Cortex of kidney (tissue), 1 donor: ENCODE measurements around the gene DBN1.

Experiments used
- DNase-seq: peaks from one replicate; lab custom pipeline; 2025; lab: John Stamatoyannopoulos, UW

Gene DBN1

DNA sequence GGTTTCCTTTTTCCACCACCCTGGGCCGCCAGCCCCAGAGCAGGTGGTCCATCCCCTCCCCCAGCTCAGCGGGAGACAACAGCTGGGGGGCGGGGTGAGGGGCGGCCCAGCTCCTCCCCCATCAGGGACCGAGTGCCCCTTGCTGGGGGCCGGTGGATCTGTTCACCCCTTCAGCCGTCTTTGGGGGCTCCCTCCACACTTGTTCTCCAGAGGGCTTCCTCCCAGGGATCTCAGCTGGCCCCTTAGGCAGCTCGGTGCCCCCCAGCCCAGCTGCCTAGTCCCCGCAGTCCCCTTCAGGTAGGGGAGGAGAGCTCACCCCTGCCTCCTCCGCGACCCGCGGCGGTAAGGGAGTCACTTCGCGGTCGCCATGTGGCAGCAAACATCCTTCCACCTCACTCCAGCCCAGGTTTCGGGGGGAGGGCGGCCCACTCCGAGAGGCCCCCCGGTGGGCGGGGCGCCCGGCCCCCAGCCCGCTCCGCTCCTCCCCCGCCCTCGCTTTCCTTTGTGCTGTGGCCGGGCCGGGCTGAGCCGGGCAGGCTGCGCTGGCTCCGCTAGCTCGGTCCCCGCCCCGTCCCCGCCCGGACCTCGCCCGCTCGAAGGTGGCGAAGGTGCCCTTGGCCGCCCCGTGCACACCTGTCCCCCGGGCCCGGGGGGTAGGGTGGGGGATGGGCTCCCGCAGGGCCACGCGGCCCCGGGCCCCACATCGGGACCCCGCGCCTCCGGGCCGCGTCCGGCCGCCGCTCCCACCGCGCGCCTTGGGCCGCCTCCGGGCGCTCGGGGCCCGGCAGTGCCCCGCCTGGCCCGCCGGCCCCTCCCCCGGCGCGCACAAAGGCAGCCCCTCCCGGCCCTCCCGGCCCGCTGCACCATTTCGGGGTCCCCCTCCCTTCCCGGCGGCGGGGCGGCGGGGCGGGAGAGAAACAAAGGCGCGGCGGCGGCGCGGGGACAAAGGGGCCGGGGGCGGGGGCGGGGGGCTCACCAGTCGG lies 683 bp downstream of the DBN1 start:
- no peak for DNase-seq

DNA sequence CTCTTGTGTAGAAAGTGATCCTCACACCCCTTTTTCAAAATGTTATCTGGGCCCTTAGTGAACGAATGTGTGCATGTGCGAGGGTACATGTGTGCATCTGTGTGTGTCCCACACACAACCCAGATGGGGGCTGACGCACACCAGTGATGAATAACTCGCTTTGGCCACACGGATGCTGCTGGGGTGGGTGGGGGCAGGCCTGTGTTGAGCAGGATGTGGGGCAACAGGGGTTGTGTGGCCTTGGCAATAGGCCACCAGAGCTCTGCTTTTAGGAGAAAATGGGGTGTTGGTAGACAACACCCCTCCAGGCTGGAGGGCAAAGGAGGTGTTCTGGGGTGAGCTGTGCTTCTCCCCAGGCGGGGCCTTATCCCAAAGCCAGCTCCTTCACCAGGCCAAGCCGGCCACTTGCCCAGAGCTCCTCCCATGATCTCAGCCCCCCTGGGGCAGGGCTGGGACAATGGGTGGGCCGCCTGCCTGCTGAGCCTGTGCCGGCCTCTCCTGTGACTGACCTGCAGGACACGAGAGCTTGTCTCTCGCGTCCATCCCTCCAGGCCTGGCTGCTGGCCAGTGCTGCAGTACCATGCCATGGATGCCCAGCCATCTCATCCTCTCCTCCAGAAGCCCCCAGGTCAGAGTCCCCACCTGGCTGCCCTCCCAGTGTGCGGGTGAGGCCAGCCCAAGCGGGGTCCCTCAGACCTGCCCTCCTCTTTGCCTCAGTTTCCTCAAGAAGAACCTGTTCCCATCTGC lies 1.7 kb downstream of the DBN1 start:
- no peak for DNase-seq

DNA sequence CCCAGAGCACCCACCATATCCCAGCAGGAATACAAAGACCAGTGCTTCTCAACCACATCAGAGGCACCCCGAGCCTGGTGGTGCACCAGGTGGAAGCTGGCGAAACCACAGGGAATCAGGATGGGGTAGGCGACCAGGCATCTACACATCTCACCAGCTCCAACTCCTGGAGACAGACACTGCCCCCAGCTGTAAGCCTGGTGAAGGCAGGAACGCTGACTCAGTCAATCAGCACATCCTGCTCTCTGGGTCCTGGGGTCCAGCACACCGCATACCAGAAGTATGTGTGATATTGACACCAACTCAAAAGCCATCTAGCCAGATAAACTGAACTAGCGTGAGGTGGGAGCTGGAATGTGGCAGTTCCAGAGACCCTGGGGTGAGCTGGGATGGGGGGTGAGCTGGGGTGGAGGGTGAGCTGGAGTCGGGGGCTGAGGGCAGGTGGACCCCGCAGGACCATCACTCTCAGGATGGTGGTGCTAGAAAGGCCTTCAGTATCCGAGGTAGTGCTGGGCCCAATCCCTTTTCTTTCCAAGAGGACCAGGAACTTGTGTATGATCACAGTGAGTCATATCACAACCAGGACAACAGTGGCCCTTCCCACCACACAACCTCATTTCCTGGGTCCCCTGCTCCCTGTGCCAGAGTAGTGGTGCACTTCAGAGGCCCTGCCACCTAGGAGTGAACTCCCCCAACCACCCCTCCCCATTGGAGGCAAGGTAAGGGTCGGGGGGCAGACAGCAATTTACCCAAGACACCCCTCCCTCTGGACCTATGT lies 2.5 kb downstream of the DBN1 start:
- no peak for DNase-seq

DNA sequence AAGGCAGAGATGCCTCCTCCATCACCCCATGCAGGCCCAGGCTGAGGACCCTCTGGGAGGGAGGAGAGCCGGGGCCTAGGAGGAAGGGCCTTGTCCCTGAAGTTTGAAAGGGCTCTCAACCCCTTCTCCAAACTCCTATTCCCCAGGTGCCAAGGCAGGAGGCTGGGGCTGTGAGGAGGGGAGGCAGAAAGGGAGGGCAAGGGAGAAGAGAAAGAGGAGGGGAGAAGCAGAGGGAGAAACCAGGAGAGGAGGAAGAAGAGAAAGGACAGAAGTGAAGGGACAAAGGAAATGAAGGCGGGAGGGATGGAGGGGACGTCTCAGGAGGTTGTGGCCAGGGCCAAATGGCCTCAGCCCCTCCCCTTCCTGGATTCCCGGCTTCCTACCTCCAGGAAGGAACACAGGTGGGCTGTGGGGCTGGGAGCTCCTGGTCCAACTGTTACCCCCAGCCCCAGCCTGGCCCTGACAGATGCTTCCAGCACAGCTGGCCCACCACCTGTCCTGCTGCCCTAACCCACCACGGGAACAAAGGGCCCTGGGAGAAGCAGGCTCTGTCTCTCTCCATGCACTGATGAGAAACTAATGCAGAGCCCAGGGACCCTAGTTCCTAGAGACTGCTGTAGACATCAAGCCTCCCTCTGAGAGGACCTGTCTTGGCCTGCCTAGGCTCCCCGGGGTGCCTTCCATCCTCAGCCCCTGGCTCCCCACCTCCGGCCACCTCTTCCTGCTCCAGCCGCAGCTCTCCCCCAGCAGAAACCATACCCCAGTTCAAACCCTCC lies 3.5 kb downstream of the DBN1 start:
- no peak for DNase-seq

DNA sequence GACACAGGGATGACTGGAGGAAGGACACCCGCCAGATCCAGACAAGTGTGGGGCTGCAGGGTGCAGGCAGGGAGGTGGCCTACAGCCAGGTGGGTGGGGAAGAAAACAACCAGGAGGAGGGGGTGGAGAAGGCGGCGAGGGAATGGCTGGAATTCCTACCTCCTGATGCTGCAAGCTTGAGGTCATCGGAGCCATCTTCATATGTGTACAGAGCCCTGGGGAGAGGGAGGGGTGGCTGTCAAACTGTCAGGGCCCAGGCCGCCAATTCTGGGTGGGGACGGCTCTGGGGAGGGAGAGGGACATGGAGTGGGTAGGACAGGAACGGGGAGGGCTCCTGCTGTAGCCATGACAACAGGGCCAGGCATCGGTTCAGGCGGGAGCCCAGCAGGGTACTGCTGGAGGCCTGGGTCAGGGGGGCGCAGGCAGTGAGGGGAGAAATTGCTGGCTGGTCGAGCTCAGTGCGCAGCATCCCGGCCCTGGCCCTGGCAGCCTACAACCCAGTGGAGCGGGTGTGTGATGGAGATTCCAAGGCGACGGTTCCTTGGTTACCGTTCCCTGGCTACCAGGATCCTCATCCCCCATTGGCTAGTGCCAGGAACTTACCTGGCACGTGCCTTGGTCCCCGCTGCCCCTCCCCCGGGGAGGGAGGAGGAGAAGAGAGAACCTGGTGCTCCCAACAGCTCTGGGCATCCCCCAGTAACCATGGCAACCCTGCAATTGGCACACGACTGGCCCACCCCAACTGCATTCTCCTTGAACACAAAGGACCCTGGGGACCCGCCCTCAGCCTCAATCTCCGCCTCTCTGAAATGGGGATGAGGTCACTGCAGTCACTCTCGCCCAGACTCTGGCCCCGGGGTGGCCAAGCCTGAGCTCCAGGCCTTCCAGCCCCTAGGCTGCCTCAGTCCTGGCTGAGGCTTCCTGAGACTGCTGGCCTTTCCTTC lies 4.5 kb downstream of the DBN1 start:
- no peak for DNase-seq

DNA sequence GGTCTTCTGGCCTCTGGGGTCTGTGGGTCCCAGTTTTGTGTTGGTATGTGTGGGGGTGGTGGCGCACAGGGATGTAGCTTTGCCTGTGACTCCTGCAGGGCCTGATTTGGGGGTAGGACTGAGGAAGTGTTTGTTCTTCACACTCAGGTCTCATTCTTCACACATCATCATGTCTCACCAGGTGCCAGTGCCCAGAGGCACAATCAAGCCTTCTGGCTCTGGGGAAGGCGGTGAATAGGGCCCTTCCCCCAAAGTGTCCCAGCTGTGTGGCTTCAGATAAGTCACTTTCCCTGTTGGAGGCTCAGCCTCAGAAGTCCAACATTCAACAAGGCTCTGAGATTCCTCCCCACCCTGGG lies 5.1 kb downstream of the DBN1 start:
- DNase-seq = no peak

DNA sequence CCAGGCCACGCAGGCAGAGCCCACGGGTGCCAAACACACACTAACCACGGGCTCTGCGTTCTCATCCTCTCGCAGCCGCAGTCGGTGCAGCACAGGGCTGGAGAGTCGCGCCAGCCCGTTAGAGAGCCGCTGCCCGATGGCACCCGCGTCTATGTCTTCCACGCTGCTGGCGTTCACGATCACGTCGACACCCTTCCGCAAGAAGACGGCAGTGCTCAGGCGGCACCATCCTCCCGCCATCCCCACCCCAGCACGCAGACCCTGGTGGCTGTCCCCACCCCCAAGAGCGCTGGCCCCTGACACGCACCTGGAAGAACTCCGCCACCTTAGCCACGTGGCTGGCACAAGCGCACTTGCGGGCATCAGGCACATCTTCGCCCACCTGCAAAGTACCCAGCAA lies 6.0 kb downstream of the DBN1 start:
- DNase-seq = no peak

DNA sequence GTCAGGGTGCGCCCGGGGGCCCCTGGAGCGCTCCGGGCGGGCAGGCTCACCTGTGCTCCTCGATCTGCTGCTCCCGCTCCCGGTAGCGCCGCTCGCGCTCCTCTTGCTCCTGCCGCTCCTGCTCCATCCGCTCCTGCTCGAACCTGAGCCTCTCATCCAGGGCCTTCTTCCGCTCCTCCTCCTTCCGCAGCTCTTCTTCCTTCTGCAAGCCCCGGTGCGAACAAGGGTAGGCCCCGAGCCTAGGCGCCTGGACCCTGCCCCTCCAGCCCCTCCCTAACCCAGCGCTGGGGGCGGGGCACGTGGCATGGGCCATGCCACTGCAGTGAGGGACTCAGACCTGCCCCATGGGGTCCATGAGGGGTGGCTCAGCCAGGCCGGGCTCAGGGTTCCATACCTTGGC lies 6.6 kb downstream of the DBN1 start:
- DNase-seq = no peak

DNA sequence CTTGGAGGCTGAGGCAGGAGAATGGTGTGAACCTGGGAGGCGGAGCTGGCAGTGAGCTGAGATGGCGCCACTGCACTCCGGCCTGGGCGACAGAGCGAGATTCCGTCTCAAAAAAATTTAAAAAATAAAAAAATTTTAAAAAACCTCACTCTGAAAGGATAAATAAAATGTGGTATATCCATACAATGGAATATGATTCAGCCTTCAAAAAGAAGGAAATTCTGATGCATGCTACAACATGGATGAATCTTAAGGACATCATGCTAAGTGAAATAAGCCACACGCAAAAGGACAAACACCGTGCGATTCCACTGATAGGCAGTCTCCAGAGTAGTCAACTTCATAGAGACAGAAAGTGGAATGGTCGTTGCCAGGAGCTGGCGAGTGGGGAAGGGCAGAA lies 8.4 kb downstream of the DBN1 start:
- DNase-seq = no peak

DNA sequence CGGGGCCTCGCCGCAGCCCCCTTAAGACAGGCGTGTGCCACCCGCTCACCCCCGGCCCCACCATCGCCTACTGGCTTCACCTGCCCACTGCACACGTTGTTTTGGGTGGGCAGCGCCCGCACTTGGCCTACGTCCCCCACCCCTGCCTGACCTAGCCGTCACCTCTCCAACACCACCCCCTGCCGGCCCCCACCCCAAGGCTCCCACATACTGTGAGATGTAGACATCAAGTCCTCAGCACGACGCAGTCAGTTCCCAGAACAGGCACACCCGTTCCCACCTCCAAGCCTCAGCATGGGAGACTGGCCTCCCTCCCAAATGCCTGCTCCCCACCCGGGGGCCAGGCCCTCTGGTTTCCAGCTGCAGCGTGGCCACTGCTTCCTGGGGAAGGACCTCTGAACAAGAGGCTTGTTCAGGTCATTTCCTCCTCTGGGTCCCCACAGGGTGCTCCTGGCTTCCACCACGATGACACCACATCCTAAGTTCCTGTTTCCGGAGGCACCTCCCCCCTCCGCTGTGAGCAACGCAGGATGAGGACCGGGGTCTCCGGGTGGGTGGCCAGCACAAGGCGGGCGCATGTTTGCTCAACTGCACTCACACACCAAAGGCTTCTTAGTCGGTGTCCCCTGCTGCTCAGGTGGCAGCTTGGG lies 11.3 kb downstream of the DBN1 start:
- no peak for DNase-seq

DNA sequence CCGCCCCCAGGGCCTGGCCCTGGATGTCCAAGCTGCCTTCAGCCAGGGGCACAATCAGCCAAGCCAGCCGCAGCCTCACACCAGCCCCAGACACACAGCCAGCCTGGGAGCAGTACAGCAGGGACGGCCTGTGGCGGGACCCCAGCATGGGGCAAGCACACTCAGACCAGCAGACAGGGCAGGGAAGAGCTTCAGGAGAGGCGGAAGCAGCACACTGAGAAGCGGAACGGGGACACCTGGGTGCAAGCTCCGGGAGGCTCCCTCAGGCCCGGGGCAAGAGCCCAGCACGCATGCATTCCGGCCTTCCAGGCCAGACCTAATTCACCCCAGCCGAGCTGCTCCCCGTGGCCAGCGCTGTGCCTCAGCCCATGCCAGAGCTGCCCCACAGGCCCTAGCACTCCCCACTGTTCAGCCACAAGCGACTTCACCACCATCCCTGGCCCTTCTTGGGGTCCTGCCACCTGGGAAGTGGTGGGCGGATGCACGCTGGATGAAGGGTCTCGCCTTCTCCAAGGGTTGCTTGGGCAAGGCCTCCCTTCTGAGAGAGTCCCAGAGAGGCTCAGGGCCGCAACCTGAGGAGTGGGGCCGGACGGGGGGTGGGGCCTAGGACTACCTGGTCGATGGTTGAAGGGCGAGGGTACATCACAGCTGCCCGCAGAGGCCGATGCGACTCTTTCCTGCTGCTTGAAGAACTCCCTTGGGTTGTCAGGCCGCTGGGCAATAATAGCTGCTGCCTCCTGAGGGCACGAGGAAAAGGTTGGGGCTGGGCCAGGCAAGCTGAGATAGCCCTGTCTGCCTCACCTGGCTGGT lies 13.4 kb downstream of the DBN1 start:
- DNase-seq = no peak

DNA sequence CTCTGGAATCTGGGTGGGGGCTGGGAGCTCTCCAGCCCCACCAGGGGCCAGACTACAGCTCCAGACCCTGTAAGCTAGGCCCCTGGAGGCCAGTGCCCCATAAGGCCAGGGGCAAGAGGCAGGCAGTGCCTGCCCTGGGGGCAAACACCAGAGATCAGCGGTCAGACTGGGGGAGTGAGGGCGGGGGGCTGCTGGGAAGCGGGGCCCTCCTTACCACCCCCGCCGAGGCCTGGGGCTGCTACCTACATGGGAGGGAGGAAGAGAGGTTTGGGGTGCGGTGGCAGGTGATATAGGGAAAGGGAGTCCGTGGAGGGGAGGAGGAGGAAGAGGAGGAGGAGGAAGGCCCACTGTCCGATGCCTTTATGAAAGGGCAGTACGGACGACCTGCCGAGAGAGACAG lies 14.1 kb downstream of the DBN1 start:
- no peak for DNase-seq

DNA sequence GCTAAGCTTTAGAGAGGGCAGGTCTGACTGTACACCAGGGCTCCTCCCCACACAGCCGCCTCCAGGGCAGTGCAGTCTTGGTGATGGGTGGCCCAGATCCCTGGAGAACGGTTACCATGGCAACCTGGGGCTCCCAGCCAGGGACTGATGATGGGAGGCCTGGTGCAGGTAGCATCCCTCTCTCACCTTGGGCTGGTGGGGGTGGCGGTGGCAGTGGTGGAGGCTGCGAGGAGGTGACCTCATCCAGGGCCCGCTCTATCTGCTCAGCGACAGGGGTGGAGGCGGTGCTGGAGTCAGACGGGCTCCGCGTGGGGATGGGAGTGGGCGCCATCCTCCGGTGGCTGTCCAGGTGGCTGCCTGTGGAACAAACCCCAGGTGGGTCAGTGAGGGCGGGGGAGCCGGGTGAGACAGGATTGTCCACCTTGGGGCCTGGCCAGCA lies 14.5 kb downstream of the DBN1 start:
- DNase-seq = no peak

DNA sequence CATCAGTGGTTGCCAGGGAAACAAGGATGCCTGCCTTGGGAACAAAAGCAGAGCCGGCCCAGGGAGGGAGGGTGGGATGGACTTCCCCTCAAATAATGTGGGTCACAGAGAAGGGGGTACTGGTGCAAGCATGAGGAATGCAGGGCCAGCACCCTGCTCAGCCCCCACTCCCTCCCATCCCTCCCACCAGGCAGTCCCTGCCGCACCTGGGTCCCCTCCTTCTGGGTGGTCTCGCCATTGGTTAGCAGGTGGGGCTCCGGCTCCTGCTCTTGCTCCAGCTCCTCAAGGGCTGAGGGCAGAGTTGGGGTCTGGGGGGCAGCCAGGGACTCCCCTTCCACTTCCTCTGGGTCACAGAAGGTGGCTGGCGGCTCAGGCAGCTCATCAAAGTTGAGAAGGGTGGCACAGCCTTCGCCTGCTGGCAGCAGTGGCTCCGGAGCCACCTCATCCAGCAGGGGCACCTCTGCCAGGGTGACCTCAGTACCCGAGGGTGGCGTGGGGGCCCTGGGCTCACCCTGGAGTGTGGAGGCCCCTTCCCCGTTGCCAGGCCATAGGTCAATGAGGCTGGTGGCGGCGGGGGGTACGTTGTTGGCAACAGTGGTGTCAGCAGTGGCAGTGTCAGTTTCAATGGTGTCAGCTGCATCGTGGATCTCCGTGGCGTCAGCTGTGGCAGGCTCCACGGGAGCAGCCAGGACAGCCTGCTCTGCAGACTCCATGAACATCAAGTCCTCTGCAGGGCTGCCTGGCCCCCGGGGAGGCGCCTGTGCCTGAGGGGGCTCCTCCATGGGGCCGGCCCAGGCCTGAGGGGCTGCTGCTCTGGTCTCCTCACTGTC lies 15.4 kb downstream of the DBN1 start:
- DNase-seq = no peak

DNA sequence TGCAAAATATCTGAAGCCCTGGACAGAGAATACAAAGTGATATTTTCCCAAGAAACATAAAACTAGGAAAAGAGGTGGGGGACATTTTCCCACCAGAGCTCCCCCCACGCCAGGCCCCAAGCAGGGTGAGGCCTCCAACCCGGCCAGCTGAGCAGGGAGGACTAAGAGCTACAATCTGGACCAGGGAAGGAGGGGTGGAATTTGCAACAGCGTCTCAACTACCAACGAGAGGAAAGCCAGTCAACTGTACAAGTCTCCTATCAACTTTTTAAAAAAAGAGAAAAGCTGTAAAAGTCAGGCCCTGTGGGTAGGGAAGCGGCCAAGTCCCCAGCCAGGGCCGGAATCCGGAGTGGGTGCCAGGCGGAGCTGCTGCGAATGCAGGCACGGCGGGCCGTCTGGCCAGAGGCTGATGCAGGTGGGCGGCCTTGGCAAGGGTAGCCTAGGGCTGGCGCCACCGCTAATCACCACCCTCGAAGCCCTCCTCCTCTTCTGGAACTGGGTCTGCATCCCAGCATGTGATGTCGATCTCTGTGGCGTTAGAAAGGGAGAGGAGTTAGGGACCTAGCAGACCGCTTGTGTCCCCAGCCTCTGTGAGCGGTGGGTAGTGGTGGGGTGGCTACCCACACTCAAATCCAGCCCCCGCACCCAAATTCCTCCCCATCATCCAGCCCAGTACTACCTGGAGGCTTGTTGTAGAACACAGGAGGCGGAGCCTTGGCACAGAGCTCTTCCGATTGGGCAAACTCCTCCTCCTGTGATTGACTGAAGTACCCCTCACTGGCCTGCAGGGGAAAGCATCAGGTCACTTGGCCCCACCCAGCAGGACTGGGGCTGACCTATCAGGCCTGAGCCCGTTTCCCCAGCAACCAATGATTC lies 16.2 kb downstream of the DBN1 start:
- no peak for DNase-seq

DNA sequence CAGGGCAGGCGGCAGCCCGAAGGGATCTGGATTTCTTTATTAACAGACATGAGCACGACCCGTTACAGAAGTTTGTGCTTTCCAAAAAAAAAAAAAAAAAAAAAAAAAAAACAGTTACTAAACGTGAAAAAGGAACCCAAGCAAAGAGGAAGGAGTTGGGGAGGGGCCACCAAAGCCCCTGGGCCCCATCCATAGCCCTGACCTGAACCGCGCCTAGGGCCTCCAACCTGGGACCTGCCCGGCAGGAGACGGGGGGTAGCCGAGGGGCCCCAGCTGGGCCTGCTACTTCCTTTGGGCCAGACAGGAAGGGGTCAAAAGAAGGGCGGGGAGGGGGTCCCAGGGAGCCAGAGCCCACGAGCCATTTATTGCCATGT lies 16.9 kb downstream of the DBN1 start:
- no peak for DNase-seq
